GM19193 (cell line): ENCODE measurements around the gene KCNMA1.

ENCODE experiments used
- POLR2A ChIP-seq: IDR thresholded peaks from 4 replicates; pipeline ENCODE4 v1.6.1; 2011; ENCODE audit not compliant: insufficient read depth, insufficient read length; ENCODE audit errors: extremely low read depth

KCNMA1 gene

GRCh38 chr10:76899490-76899889 is 738.1 kb downstream of the KCNMA1 start:
- TF ChIP-seq POLR2A = no peak

GRCh38 chr10:76892766-76893479 is 744.7 kb downstream of the KCNMA1 start:
- no peak for TF ChIP-seq POLR2A

- no peak for TF ChIP-seq POLR2A
Observed at GRCh38 chr10:76887223-76888010, 750.2 kb downstream of the KCNMA1 start.

- TF ChIP-seq POLR2A = no peak
Observed at GRCh38 chr10:76885816-76886215, 751.8 kb downstream of the KCNMA1 start.

GRCh38 chr10:76884673-76885275 is 752.8 kb downstream of the KCNMA1 start:
- TF ChIP-seq POLR2A = no peak

GRCh38 chr10:76883596-76883995 is 754.0 kb downstream of the KCNMA1 start:
- TF ChIP-seq POLR2A = no peak

- no peak for TF ChIP-seq POLR2A
Observed at GRCh38 chr10:76882796-76883195, 754.8 kb downstream of the KCNMA1 start.

GRCh38 chr10:76882245-76882644 is 755.4 kb downstream of the KCNMA1 start:
- TF ChIP-seq POLR2A = no peak

GRCh38 chr10:76881477-76882220 is 756.0 kb downstream of the KCNMA1 start:
- TF ChIP-seq POLR2A = no peak

- no peak for TF ChIP-seq POLR2A
Observed at GRCh38 chr10:76880931-76881330, 756.7 kb downstream of the KCNMA1 start.

GRCh38 chr10:76879116-76879913 is 758.3 kb downstream of the KCNMA1 start:
- no peak for TF ChIP-seq POLR2A

- no peak for TF ChIP-seq POLR2A
Observed at GRCh38 chr10:76878514-76878913, 759.1 kb downstream of the KCNMA1 start.

- TF ChIP-seq POLR2A = no peak
Observed at GRCh38 chr10:76874896-76875295, 762.7 kb downstream of the KCNMA1 start.

- TF ChIP-seq POLR2A = no peak
Observed at GRCh38 chr10:76874176-76874575, 763.4 kb downstream of the KCNMA1 start.
